Measurements from ENCODE around the gene ZNF3. TPM values are rescaled to one million over a fixed set of nuclear protein-coding genes. Genes with fewer than 3 reads are reported as not detected.

The ZNF3 gene
- total and polyA plus RNA-seq, 9 of the 15 experiments (the other 6 are each of a cell fraction or from before 2014, with no cell fraction given), result 30.0 to 64.9 (median 51.5) TPM

- TF ChIP-seq, protein P1, sequence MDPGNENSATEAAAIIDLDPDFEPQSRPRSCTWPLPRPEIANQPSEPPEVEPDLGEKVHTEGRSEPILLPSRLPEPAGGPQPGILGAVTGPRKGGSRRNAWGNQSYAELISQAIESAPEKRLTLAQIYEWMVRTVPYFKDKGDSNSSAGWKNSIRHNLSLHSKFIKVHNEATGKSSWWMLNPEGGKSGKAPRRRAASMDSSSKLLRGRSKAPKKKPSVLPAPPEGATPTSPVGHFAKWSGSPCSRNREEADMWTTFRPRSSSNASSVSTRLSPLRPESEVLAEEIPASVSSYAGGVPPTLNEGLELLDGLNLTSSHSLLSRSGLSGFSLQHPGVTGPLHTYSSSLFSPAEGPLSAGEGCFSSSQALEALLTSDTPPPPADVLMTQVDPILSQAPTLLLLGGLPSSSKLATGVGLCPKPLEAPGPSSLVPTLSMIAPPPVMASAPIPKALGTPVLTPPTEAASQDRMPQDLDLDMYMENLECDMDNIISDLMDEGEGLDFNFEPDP (CRISPR knock-in tag; IDR thresholded peaks at IDR 0.05), result peak; percentile 12; the same call in 1 of the 2 replicates
- TF ChIP-seq PRPF4 (IDR thresholded peaks at IDR 0.05; ENCODE audit: insufficient read depth, low read depth, low read length, poor library complexity, severe bottlenecking), result no peak
- TF ChIP-seq TAF1 (IDR thresholded peaks at IDR 0.05; ENCODE audit: control insufficient read depth, extremely low read depth, insufficient read depth, low read length, severe bottlenecking), result peak; percentile 79
- TF ChIP-seq MAFK (IDR thresholded peaks at IDR 0.05; ENCODE audit: low read length), result no peak
- no peak for TF ChIP-seq IFI16 (CRISPR knock-in tag; IDR thresholded peaks at IDR 0.05)
- TF ChIP-seq, protein P2, sequence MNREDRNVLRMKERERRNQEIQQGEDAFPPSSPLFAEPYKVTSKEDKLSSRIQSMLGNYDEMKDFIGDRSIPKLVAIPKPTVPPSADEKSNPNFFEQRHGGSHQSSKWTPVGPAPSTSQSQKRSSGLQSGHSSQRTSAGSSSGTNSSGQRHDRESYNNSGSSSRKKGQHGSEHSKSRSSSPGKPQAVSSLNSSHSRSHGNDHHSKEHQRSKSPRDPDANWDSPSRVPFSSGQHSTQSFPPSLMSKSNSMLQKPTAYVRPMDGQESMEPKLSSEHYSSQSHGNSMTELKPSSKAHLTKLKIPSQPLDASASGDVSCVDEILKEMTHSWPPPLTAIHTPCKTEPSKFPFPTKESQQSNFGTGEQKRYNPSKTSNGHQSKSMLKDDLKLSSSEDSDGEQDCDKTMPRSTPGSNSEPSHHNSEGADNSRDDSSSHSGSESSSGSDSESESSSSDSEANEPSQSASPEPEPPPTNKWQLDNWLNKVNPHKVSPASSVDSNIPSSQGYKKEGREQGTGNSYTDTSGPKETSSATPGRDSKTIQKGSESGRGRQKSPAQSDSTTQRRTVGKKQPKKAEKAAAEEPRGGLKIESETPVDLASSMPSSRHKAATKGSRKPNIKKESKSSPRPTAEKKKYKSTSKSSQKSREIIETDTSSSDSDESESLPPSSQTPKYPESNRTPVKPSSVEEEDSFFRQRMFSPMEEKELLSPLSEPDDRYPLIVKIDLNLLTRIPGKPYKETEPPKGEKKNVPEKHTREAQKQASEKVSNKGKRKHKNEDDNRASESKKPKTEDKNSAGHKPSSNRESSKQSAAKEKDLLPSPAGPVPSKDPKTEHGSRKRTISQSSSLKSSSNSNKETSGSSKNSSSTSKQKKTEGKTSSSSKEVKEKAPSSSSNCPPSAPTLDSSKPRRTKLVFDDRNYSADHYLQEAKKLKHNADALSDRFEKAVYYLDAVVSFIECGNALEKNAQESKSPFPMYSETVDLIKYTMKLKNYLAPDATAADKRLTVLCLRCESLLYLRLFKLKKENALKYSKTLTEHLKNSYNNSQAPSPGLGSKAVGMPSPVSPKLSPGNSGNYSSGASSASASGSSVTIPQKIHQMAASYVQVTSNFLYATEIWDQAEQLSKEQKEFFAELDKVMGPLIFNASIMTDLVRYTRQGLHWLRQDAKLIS (CRISPR knock-in tag; IDR thresholded peaks at IDR 0.05), result 0 out of 2 replicates have a peak, but pooled peaks have one; percentile 18
- no peak for TF ChIP-seq ZNF146 (CRISPR knock-in tag; IDR thresholded peaks at IDR 0.05; ENCODE audit: unreplicated experiment)
- TF ChIP-seq, protein P3, sequence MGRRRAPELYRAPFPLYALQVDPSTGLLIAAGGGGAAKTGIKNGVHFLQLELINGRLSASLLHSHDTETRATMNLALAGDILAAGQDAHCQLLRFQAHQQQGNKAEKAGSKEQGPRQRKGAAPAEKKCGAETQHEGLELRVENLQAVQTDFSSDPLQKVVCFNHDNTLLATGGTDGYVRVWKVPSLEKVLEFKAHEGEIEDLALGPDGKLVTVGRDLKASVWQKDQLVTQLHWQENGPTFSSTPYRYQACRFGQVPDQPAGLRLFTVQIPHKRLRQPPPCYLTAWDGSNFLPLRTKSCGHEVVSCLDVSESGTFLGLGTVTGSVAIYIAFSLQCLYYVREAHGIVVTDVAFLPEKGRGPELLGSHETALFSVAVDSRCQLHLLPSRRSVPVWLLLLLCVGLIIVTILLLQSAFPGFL (CRISPR knock-in tag; IDR thresholded peaks at IDR 0.05), result peak; percentile 98; the same call in 1 of the 2 replicates
- no peak for TF ChIP-seq SLC30A9 (CRISPR knock-in tag; IDR thresholded peaks at IDR 0.05)
- TF ChIP-seq SMAD3 (CRISPR knock-in tag; conservative IDR thresholded peaks at IDR 0.05), result peak; percentile 72
- peak; percentile 45; the same call in 1 of the 2 replicates for TF ChIP-seq ZBTB17 (CRISPR knock-in tag; IDR thresholded peaks at IDR 0.05)
- peak; percentile 21; the same call in 1 of the 2 replicates for TF ChIP-seq SMARCE1 (IDR thresholded peaks at IDR 0.05)
- TF ChIP-seq NR1H2 (CRISPR knock-in tag; IDR thresholded peaks at IDR 0.05), result peak; percentile 98; the same call in 1 of the 2 replicates
- TF ChIP-seq NFE2L1 (tag; IDR thresholded peaks at IDR 0.05; ENCODE audit: borderline replicate concordance, low read depth), result no peak
- TF ChIP-seq ZBTB5 (IDR thresholded peaks at IDR 0.05), result no peak
- TF ChIP-seq ZFX (CRISPR knock-in tag; IDR thresholded peaks at IDR 0.05), result peak; percentile 92
- peak in 1 of 2 experiments; percentile 88; a peak in 2 of 4 replicates for TF ChIP-seq KDM1A (IDR thresholded peaks at IDR 0.05)
- peak in 1 of 2 experiments; percentile 65; a peak in 2 of 3 replicates for TF ChIP-seq CBX3 (IDR thresholded peaks at IDR 0.05; ENCODE audit: borderline replicate concordance in 1 of 2, low read length in 2 of 2)
Observed at GRCh38 chr7:100126931-100127865, 45.7 kb upstream of the ZNF3 start, which contains the start of gene MBLAC1 (continued).
